Suprapubic skin (tissue), 4 donors: Measurements from ENCODE around the gene MINAR2. TPM values are rescaled to one million over a fixed set of nuclear protein-coding genes. Genes with fewer than 3 reads are reported as not detected.

Experiments
- DNase-seq, 2 donors: peaks; one replicate each; pipeline ENCODE4 v3.0.0-alpha.2; 2019; ENCODE audit warnings: low spot score in 2 of 2
- H3K27ac ChIP-seq: fragments of 200-600 bp; sonication (generic); one replicate; pipeline ENCODE4 v1.5.1; 2019
- H3K27me3 ChIP-seq: fragments of 200-600 bp; sonication (generic); one replicate; pipeline ENCODE4 v1.5.1; 2019
- H3K36me3 ChIP-seq: fragments of 200-600 bp; sonication (generic); one replicate; pipeline ENCODE4 v1.5.1; 2019
- H3K4me1 ChIP-seq: fragments of 200-600 bp; sonication (generic); one replicate; pipeline ENCODE4 v1.5.1; 2019
- H3K4me3 ChIP-seq: fragments of 200-600 bp; sonication (generic); one replicate; pipeline ENCODE4 v1.5.1; 2019; ENCODE audit warnings: mild to moderate bottlenecking
- H3K9me3 ChIP-seq: fragments of 200-600 bp; sonication (generic); one replicate; pipeline ENCODE4 v1.5.1; 2019
- CTCF ChIP-seq, 2 donors: fragments of 200-600 bp in 1 of 2; fragments of 450-650 bp in 1 of 2; sonication (generic) in 1 of 2; IDR thresholded peaks; one replicate each; pipeline ENCODE4 v1.5.1; 2016 to 2019; ENCODE audit warnings: antibody characterized with exemption in 2 of 2, mild to moderate bottlenecking in 1 of 2, moderate library complexity in 1 of 2
- EP300 ChIP-seq: sonication (generic); formaldehyde crosslinking; IDR thresholded peaks from one replicate; pipeline ENCODE4 v1.6.1; 2017; ENCODE audit warnings: antibody characterized with exemption
- POLR2A ChIP-seq, 2 donors: fragments of 450-650 bp; IDR thresholded peaks; one replicate each; pipeline ENCODE4 v1.6.1; 2017; ENCODE audit warnings: antibody characterized with exemption in 2 of 2, mild to moderate bottlenecking in 2 of 2, moderate library complexity in 2 of 2
- POLR2AphosphoS5 ChIP-seq, 3 donors: sonication (generic); formaldehyde crosslinking; IDR thresholded peaks; one replicate each; pipeline ENCODE4 v1.6.1; 2017; ENCODE audit warnings: antibody characterized with exemption in 3 of 3
- WGBS: methylation state at CpG from one replicate; pipeline ENCODE4 v1.1.5; 2018; 5-methylcytosine and 5-hydroxymethylcytosine counted together
- total RNA-seq, 4 donors: library from RNA; depleted of rRNA; stranded (reverse); fragments of >200 nt; gene quantifications; one replicate each; pipeline ENCODE4 v1.1.0, GENCODE V29; 2016

The MINAR2 gene
- not detected for total RNA-seq

GRCh38 chr5:129747572-129748407 lies at the start of gene MINAR2:
MINAR2 (plus strand) TSS chr5:129748094; CDS start chr5:129748191, 97 bp downstream.
- no peak for DNase-seq
- WGBS: 91% methylated on average over 13 of the region's 13 CpGs
- Histone ChIP-seq H3K4me1 (no peaks in the 10 kb centered on the region), H3K27me3 (no peaks in the 10 kb centered on the region), H3K27ac (no peak within 1 kb of the TSS), H3K4me3 (no peak within 1 kb of the TSS), H3K9me3 (no peaks in the 10 kb centered on the region), H3K36me3 (no peaks in the 10 kb centered on the region)
- TF ChIP-seq POLR2AphosphoS5 (IDR thresholded peaks at IDR 0.05): no peak
- TF ChIP-seq CTCF (IDR thresholded peaks at IDR 0.05): no peak
- no peak for TF ChIP-seq POLR2A (IDR thresholded peaks at IDR 0.05)
- no peak for TF ChIP-seq EP300

GRCh38 chr5:129698661-129699060 lies 49.2 kb upstream of the MINAR2 start:
- no peaks in the 10 kb centered on the region for H3K4me1 ChIP-seq
- no peak overlapping the region for H3K4me3 ChIP-seq
- TF ChIP-seq POLR2AphosphoS5 (IDR thresholded peaks at IDR 0.05) (no peak), POLR2A (IDR thresholded peaks at IDR 0.05) (no peak), EP300 (no peak), CTCF (IDR thresholded peaks at IDR 0.05) (no peak)
- H3K27ac ChIP-seq: no peak overlapping the region
- H3K27me3 ChIP-seq: no peaks in the 10 kb centered on the region
- DNase-seq: no peak
- H3K36me3 ChIP-seq: no peaks in the 10 kb centered on the region
- no peaks in the 10 kb centered on the region for H3K9me3 ChIP-seq

- Histone ChIP-seq H3K4me3 (no peak overlapping the region), H3K27me3 (no peaks in the 10 kb centered on the region), H3K4me1 (no peaks in the 10 kb centered on the region), H3K9me3 (no peaks in the 10 kb centered on the region), H3K36me3 (no peaks in the 10 kb centered on the region), H3K27ac (no peak overlapping the region)
- no peak for TF ChIP-seq POLR2AphosphoS5 (IDR thresholded peaks at IDR 0.05)
- TF ChIP-seq POLR2A (IDR thresholded peaks at IDR 0.05): no peak
- WGBS: 50% methylated on average over 1 of the region's 1 CpG
- DNase-seq: no peak
These were observed 31.7 kb upstream of the MINAR2 start for GRCh38 chr5:129716235-129716634.

GRCh38 chr5:129716651-129717050 lies 31.2 kb upstream of the MINAR2 start:
- Histone ChIP-seq H3K4me3 (no peak overlapping the region), H3K4me1 (no peaks in the 10 kb centered on the region), H3K9me3 (no peaks in the 10 kb centered on the region), H3K27ac (no peak overlapping the region), H3K27me3 (no peaks in the 10 kb centered on the region), H3K36me3 (no peaks in the 10 kb centered on the region)
- no peak for DNase-seq
- TF ChIP-seq POLR2A (IDR thresholded peaks at IDR 0.05) (no peak), EP300 (no peak), CTCF (IDR thresholded peaks at IDR 0.05) (no peak), POLR2AphosphoS5 (IDR thresholded peaks at IDR 0.05) (no peak)
- WGBS: 82% methylated on average over 5 of the region's 5 CpGs

- Histone ChIP-seq H3K9me3 (no peaks in the 10 kb centered on the region), H3K36me3 (no peaks in the 10 kb centered on the region), H3K4me1 (no peaks in the 10 kb centered on the region), H3K4me3 (no peak overlapping the region), H3K27ac (no peak overlapping the region), H3K27me3 (no peaks in the 10 kb centered on the region)
- TF ChIP-seq CTCF (IDR thresholded peaks at IDR 0.05) (no peak), POLR2A (IDR thresholded peaks at IDR 0.05) (no peak), EP300 (no peak), POLR2AphosphoS5 (IDR thresholded peaks at IDR 0.05) (no peak)
- DNase-seq: no peak
These were observed 30.1 kb upstream of the MINAR2 start for GRCh38 chr5:129717751-129718310.
